ENCODE measurements around the gene GNMT.

DNA sequence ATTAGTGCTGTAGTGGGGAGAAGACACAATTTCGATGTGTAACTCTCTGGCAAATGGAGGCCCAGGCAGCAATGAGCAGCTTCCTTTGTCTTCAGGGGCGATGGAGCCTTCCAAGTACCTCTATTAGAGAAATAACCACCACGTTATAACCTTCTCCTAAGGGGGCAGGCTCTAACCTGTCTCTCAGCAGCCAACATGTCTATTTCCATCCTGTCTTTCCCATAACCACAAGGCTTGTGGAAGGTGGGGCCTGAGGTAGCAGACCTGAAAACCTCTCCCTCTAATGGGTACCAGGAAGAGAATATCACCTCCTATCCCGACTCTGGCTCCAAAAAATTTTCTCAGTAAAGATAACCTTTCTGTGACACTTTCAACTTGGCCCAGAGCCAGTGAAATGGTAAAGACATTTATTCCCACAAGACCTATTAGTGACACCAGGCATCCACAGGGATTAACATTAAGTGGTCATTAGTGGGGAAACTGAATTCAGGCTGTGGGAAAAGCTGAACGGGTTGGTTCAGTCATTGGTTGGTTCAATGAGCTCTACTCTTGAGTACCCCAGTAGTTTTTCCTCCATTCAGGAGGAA is 14.5 kb downstream of the GNMT start:
- TF ChIP-seq CTCF (conservative IDR thresholded peaks at IDR 0.05; ENCODE audit: low read length): no peak
- no peak for TF ChIP-seq EZH2phosphoT487 (IDR thresholded peaks at IDR 0.05; ENCODE audit: borderline replicate concordance)
